ENCODE results near the gene APAF1.

DNA sequence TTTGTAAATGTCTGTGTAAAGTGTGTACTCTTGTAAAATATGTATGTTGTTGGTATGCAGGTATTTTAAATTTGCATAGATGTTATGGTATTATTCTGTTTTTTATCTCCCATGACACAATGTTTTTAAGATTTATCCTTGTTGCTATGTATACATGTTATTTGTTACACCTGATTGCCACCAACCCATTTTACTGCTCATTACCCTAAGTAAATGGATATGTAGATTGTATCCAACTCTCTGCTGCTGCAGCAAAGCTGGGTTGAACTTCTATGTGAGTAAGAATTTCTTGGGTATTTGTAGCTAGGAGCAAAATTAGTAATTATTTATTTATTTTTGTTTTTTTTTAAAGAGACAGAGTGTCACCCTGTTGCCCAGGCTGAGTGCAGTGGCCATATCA lies 6.2 kb downstream of the APAF1 start:
- TF ChIP-seq, protein P1, sequence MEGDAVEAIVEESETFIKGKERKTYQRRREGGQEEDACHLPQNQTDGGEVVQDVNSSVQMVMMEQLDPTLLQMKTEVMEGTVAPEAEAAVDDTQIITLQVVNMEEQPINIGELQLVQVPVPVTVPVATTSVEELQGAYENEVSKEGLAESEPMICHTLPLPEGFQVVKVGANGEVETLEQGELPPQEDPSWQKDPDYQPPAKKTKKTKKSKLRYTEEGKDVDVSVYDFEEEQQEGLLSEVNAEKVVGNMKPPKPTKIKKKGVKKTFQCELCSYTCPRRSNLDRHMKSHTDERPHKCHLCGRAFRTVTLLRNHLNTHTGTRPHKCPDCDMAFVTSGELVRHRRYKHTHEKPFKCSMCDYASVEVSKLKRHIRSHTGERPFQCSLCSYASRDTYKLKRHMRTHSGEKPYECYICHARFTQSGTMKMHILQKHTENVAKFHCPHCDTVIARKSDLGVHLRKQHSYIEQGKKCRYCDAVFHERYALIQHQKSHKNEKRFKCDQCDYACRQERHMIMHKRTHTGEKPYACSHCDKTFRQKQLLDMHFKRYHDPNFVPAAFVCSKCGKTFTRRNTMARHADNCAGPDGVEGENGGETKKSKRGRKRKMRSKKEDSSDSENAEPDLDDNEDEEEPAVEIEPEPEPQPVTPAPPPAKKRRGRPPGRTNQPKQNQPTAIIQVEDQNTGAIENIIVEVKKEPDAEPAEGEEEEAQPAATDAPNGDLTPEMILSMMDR (IDR thresholded peaks at IDR 0.05), result no peak
- TF ChIP-seq POLR2A (IDR thresholded peaks at IDR 0.05), result no peak
- TF ChIP-seq POLR2AphosphoS5 (IDR thresholded peaks at IDR 0.05), result no peak
- no peak for TF ChIP-seq EP300 (IDR thresholded peaks at IDR 0.05)
